SKM-1 treated with dmso at 0.1 percent for 144 hours (cell line): Measurements from ENCODE around the gene AP4M1.
A peak's percentile ranks its signal among the peaks of the same experiment; 100 is the strongest.
"Not testable (repeated sequence)": the region's sequence is repeated elsewhere in the genome, so short reads cannot be mapped to it uniquely, and the experiment has no call there.

Experiments used
- DNase-seq: peaks from one replicate; lab custom pipeline; 2025; ENCODE audit not compliant: unreplicated experiment; lab: John Stamatoyannopoulos, UW

Gene AP4M1

DNA sequence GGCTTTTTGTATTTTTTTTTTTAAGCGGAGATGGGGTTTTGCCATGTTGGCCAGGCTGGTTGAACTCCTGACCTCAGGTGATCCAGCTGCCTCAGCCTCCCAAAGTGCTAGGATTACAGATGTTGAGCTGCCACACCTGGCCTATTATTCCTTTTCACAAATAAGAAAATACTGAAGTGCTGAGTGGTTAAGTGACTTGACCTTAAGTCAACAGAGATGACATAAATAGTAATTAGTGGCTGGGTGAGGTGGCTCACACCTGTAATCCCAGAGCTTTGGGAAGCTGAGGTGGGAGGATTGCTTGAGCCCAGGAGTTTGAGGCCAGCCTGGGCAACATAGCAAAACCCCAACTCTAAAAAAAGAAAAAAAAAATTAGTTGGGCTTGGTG is 28.8 kb downstream of the AP4M1 start:
- not testable (repeated sequence) for DNase-seq

- peak; percentile 70 for DNase-seq
Observed at GRCh38 chr7:100130608-100131453, 29.4 kb downstream of the AP4M1 start.

- no peak for DNase-seq
Observed at GRCh38 chr7:100132126-100132525, 30.7 kb downstream of the AP4M1 start.

DNA sequence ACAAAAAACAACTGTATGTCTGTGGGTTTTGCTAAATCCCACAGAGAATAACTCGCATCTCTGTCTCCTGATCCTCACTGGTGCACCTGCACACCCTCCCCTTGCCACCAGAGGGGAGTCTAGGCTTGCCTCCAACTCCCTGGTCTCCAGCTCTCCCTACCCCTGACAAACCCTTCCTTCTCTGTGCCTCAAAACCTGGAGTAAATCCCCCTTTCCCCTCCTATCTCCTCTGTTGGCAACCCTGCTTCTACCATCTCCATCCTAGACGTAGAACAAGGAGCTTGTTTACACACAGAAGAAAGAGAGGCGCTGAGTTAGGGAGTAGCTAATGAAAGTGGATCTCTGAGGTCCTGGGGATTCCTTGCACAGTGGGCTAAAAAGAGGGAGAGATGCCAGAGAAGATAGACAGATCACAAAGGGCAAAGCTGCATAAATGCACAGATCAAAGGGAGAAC is 31.3 kb downstream of the AP4M1 start:
- peak; percentile 66 for DNase-seq

DNA sequence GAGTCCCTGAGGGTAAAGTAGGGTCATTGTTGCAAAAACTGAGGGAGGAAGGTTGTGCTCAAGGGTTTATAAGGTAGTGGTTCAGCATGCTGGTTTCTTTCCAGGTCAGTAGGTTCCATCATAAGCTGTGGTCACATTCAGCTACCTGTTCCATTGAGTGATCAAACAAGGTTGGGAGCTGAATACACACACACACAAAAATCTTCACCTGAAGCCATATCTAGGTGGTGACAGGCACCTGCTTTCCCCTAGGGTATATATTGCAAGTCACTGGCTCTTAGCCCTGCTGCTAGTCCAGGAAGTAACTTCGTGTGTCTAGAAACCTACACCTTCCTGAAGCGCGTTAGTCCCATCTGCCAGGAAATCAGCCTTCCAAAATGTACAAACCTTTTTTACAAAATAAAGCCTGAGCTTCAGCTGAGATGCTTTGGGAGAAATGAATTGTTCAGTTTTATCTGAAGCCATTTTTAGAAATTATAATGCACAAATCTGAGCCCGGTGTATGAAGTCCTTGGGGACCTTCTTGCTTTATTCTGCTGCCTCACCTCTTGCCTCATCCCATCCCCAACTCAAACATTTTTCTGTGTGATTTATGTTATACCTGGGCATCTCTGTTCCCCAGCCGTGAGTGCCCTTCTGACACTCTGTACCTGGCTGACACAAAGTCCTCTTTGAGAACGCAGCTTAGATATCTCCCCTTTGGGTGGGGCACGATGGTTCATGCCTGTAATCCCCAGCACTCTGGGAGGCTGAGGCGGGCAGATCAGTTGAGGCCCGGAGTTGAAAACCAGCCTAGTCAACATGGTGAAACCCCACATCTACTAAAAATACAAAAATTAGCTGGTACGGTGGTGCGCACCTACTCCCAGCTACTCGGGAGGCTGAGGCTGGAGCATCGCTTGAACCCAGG is 36.7 kb downstream of the AP4M1 start:
- no peak for DNase-seq

DNA sequence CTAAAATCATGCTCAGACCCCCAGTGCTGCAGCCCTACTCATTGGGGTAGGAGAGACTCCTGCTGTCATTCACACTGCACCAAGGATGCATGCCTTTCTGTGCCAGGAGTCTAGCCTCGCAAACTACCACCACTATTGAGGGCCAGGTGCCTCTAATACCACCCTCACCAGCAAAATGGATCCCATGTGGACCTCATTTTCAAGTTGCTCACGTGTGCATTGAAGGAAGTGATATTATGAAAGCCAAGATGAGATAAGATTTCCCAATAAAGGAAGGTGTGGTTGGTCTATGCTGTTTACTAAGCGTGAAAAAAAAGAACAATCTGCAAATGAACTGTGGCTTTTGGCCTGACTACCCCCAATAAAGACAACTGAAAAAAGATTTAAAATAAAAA is 40.1 kb downstream of the AP4M1 start:
- peak; percentile 45 for DNase-seq

DNA sequence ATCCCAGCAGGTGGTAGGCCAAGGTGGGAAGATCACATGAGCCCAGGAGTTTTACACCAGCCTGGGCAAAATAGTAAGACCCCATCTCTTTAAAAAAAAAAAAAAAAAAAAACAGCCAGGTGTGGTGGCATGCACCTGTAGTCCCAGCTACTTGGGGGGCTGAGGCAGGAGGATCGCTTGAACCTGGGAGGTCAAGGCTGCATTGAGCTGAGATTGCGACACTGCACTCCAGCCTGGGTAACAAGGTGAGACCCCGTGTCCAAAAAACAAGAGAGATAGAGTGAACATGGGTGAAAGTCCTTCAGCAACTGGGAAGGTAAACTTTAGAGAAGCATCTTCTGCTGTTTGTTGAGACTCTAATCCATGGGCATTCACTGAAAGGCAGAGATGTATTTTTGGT is 41.0 kb downstream of the AP4M1 start:
- DNase-seq, result no peak

DNA sequence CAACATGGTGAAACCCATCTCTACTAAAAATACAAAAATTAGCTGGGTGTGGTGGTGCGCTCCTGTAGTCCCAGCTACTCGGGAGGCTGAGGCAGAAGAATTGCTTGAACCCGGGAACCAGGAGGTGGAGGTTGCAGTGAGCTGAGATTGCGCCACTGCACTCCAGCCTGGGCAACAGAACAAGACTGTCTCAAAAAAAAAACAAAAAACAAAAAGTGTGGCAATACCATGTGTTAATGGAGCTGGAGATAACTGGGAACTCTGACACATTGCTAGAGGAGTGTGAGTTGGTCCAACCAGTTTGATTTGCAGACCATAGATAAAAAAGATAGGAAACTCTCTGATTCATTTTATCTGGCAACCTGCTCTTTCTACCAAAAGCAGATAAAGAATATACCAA is 44.9 kb downstream of the AP4M1 start:
- not testable (repeated sequence) for DNase-seq

- no peak for DNase-seq
Observed at GRCh38 chr7:100147278-100147677, 45.8 kb downstream of the AP4M1 start.

DNA sequence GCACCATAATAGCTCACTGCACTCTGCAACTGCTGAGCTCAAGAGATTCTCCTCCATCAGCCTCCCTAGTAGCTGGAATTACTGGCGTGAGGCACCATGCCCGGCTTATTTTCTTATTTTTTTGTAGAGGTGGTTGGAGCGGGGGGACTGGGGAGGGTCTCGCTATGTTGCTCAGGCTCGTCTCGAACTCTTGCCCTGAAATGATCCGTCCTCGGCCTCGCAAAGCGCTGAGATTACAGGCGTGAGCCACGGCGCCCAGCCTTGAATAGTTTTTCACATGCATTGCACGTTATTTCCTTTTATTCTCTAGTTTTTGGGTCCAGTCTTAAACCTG is 46.7 kb downstream of the AP4M1 start:
- DNase-seq, result no peak

DNA sequence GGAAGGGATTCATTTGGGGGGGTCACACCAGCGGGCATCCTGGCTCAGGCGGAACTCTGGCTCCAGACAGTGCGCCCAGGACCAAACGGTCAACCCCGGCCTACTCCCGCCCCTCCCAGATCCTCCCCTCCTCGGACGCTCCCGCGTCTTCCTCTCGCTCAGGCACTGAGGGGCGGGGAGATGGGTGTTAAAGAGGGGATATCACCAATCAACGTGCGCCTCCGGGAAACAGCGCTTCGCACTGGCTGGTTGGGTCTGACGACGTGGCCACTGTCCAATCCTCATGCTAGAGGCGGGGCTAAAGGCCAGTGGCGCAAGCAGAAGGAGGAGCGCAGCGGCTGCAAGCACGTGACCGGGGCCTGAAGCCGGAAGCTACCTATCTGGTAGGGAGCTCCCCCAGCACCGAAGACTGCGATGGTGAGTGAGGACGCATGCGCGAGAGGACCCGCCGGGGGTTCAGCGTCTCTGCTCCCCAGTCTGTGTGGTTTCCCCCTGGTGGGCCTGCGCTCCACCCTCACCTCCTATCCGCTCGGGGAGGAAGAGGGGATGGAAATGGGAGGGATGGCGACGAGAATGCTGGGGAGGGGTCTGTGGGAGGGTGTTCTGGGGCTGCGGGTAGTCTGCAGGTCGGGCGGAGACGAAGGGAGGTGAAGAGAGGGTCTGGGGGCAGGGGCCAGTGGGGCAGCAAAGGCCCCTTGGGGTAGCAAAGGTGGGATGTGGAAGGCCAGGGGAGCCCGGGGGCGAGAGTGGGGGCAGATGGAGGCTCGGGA is 47.3 kb downstream of the AP4M1 start, which contains the start of gene LAMTOR4:
LAMTOR4 (plus strand) TSS at position 360 of the 770 bp plus-strand sequence; CDS start at position 415, 55 bp downstream.
- DNase-seq, result peak; percentile 98

DNA sequence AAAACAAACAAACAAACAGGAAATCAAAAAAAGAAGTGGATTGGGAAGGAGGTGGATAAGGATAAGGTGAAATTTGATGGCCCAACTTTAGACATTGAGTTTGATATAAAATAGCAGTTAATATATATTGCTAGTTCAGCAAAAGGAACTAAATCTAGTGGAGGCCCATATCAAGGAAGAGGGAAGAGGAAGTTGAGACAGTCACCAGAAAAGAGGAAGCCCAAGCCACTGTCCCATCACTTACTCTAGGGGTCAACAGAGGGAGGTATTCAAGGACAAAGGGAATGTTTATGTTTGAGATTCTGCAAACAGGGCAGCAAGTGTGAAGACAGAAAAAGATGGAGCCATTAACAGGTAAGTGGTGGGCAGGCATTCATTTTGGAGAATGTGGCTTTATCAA is 51.0 kb downstream of the AP4M1 start:
- peak; percentile 95 for DNase-seq

DNA sequence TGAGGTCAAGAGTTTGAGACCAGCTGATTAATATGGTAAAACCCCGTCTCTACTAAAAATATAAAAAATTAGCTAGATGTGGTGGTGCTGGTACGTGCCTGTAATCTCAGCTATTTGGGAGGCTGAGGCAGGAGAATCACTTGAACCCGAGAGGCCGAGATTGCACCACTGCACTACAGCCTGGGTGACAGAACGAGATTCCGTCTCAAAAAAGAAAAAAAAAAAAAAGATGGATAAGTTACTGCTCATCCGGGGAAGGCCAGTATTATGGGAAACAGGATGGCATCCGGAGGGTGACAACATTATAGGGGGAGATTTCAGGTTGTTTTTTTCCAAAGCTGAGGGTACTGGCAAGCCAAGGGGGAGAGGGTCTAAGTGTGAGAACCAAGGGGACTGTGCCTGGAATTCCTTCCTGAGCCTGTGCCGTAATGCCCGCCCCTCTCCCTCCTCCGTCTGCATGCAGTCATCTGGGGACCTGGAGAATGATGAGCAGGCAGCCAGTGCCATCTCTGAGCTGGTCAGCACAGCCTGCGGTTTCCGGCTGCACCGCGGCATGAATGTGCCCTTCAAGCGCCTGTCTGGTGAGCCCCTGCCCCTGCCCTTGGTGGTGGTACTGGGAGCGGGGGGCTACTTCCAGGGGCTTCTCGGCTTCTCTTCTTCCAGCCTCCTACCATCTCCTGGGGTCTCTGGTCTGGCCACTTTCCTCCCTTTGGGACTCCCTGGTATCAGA is 51.7 kb downstream of the AP4M1 start:
- DNase-seq, result no peak

DNA sequence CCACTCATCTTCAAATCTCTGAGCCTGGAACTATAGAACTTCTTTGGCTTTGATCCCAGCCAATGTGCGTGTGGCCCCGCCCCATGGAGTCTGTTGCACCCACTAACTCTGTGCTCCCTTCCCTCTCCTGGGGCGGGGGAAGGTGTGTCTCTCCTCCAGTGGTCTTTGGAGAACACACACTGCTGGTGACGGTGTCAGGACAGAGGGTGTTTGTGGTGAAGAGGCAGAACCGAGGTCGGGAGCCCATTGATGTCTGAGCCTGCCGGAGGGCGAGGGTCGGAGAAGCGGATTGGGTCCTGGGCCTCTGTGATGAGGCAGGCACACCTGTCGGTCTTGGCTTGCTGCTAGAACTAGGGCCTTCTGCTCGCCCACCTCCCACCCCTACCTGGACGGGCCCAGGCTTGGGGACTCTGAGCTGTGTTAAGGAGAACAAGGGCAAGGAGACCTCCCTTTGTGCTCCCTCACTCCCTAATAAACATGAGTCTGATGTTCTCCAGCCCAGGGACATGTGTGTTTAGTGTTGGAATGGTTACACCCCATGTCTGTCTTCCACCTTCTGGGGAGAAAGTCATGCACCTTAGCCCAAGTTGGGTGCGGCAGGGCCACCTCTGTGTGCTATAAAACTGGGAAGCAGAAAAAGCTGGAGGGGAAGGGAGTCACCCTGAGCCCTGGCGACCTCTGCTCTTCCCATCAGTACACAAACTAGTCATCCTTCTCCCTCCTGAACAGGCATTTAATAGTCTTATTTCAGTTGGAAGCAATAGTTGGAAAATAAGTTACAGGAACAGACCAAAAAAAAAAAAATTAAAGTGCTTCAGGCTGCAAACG is 52.5 kb downstream of the AP4M1 start:
- DNase-seq, result no peak

DNA sequence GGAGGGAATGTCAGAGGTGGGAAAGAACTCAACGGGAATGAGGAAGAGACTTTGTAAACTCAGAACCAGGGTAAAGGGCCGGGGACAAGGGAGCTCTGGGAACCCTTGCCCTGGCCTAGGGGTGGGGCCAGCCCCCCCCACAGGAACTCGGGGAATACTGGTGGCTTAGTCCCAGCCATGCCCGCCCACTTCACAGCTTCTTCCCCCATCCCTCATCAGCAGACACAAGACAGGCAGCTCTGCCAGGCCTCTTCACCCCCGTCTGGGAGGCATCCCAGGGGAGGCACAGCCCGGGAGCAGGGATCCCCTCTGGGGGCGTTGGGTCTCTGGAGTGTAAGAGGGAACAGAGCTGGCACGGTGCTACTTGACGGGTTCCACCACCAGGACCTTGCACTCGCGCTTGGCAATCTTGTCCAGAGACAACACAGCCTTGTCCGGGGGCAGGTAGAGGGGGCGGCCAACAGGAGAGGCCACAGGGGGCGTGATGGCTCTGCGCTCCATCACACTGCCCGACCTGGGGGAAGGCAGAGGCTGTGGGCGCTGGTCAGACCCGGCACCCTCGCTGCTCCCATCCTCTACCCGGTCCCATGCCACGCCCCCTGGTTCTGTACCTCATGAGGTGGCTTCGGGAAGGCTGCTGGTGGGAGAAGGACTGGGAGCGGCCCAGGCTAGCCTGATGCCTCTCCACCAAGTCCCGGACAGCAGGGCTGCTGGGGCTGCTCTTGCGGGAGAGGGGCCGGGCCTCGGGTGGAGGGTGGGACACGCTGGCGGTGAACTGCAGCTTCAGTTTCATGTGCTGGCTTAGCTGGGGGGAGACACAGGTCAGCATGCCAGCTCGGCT is 53.4 kb downstream of the AP4M1 start:
- no peak for DNase-seq

DNA sequence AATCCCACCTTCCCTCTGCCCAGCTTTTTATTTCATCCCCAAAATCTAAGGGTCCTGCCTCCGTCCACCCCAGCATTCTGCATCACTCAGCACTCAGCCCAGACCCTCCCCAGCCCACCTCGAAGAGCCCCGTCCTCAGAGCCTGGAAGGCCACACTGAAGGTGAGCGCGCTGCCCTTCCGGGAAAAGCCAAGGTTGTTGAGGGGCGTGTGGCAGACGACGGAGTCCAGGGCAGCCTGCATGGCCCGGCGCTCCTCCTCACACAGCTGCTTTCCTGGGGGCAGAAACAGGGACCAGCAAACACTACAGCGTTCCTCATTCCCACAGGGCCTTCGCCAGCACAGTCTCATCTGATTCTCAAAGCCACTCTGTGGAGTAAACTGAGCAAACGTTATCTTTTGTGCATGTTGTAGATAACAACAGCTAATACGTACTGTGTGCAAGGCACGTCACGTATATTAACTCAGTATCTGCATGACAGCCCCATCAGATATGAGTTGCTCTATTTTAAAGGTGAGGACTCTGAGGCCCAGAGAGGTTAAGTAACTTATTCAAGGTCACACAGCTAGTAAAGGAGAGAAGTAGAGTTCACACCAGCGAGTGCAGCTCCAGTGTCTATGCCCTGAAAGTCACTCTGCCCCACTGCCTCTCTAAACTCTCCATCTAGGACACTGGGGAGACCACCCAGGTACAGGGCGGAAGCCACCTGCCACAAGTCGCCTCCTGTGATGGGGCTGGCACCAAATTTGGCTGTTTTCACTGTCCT is 54.3 kb downstream of the AP4M1 start:
- no peak for DNase-seq

- DNase-seq, result no peak
Observed at GRCh38 chr7:100156331-100157068, 55.1 kb downstream of the AP4M1 start.

DNA sequence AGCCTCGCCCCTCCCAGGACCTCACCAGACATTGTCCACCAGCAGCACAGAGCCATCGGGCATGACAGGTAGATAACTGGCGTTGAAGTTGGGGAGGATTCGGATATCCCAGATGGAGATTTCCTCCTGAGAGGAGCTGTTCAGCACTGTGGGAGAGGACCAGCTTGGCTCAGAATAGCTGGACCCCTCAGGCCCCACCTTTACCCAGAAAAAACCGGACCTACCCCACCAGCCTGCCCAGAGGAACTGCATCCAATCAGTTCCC is 55.6 kb downstream of the AP4M1 start:
- no peak for DNase-seq
